PC-3 (cell line): ENCODE data around the gene NMNAT2. TPM values are rescaled to one million over a fixed set of nuclear protein-coding genes. Genes with fewer than 3 reads are reported as not detected.
"Not testable (repeated sequence)": the region's sequence is repeated elsewhere in the genome, so short reads cannot be mapped to it uniquely, and the experiment has no call there.

Experiments used
- ATAC-seq: fragments of 200-7000 bp; cut with Tn5 transposase; 2 replicates; pipeline ENCODE4 v1.9.1; 2020; ENCODE audit warnings: mild to moderate bottlenecking, moderate library complexity
- BruUV-seq: library from RNA; stranded (reverse); fragments of 400-500 nt; replicated peaks from 2 replicates; lab custom pipeline; 2021; lab: Mats Ljungman, UMichigan
- CTCF ChIA-PET: fragments of 300-600 bp; sonication (Branson Sonifier 250); formaldehyde crosslinking; loops from one replicate; lab custom pipeline; 2022; ENCODE audit warnings: antibody characterized with exemption; lab: Charles Lee
- POLR2A ChIA-PET: fragments of 300-600 bp; sonication (Branson Sonifier 250); formaldehyde crosslinking; loops from one replicate; lab custom pipeline; 2022; ENCODE audit warnings: antibody characterized with exemption; ENCODE audit not compliant: unreplicated experiment; lab: Charles Lee
- DNase-seq: peaks from one replicate; pipeline ENCODE4 v3.0.0-alpha.2; 2015
- H2AFZ ChIP-seq: fragments of 300-600 bp; sonication (generic); 2 replicates; pipeline ENCODE4 v1.6.0; 2016; ENCODE audit warnings: antibody characterized with exemption, low read length
- H3F3A ChIP-seq: fragments of 300-600 bp; sonication (generic); one replicate; pipeline ENCODE4 v1.6.0; 2017; ENCODE audit warnings: antibody characterized with exemption, low read length, control low read depth, mild to moderate bottlenecking; ENCODE audit not compliant: unreplicated experiment
- H3K27ac ChIP-seq: fragments of 300-600 bp; sonication (generic); 2 replicates; pipeline ENCODE4 v1.5.1; 2016; ENCODE audit warnings: mild to moderate bottlenecking, low read length
- H3K27me3 ChIP-seq: fragments of 300-600 bp; sonication (generic); 2 replicates; pipeline ENCODE4 v1.6.1; 2016; ENCODE audit warnings: low read length, mixed read lengths
- H3K36me3 ChIP-seq: fragments of 300-600 bp; sonication (generic); 2 replicates; pipeline ENCODE4 v1.6.1; 2016; ENCODE audit warnings: low read depth, mixed run types, low read length, mixed read lengths
- H3K4me1 ChIP-seq: fragments of 300-600 bp; sonication (generic); 2 replicates; pipeline ENCODE4 v1.5.1; 2016; ENCODE audit warnings: low read length; ENCODE audit not compliant: insufficient read depth
- H3K4me2 ChIP-seq: fragments of 300-600 bp; sonication (generic); 2 replicates; pipeline ENCODE4 v1.6.0; 2016; ENCODE audit warnings: low read length
- H3K4me3 ChIP-seq: fragments of 300-600 bp; sonication (generic); 2 replicates; pipeline ENCODE4 v1.5.1; 2016; ENCODE audit warnings: mild to moderate bottlenecking, low read length, mixed read lengths
- H3K79me2 ChIP-seq: fragments of 300-600 bp; sonication (generic); 2 replicates; pipeline ENCODE4 v1.6.1; 2017; ENCODE audit warnings: low read length, mixed read lengths
- H3K9ac ChIP-seq: fragments of 300-600 bp; sonication (generic); 2 replicates; pipeline ENCODE4 v1.6.0; 2016; ENCODE audit warnings: mild to moderate bottlenecking, low read length
- H3K9me2 ChIP-seq: fragments of 300-600 bp; sonication (generic); replicated peaks from 2 replicates; pipeline ENCODE4 v1.6.1; 2016; ENCODE audit warnings: mixed run types, low read length, mixed read lengths
- H3K9me3 ChIP-seq: fragments of 300-600 bp; sonication (generic); 2 replicates; pipeline ENCODE4 v1.6.1; 2016; ENCODE audit warnings: low read length, mixed read lengths
- H4K20me1 ChIP-seq: fragments of 300-600 bp; sonication (generic); 2 replicates; pipeline ENCODE4 v1.6.1; 2016; ENCODE audit warnings: low read length, mixed read lengths
- CTCF ChIP-seq: fragments of 300-600 bp; sonication (generic); conservative IDR thresholded peaks from 2 replicates; pipeline ENCODE4 v1.5.1; 2017; ENCODE audit warnings: antibody characterized with exemption, low read depth, mild to moderate bottlenecking, low read length
- EZH2 ChIP-seq: fragments of 300-600 bp; sonication (generic); IDR thresholded peaks from one replicate; pipeline ENCODE4 v1.6.1; 2017; ENCODE audit warnings: antibody characterized with exemption, mild to moderate bottlenecking, low read length; ENCODE audit not compliant: unreplicated experiment
- EZH2phosphoT487 ChIP-seq: fragments of 300-600 bp; sonication (generic); IDR thresholded peaks from 2 replicates; pipeline ENCODE4 v1.6.1; 2018; ENCODE audit warnings: mild to moderate bottlenecking, antibody characterized with exemption, low read length, borderline replicate concordance
- intact Hi-C: fragments of 100-400 bp; cut with micrococcal nuclease; formaldehyde crosslinking; loops from 2 replicates; pipeline ENCODE4 v1.9.0; 2023
- total RNA-seq: library from RNA; depleted of rRNA; stranded (reverse); fragments of >200 nt; gene quantifications from 2 replicates; pipeline ENCODE4 v1.2.3, GENCODE V29; 2014

The NMNAT2 gene
- total RNA-seq, 1 experiment from 2014 or later: 6.0 TPM

DNA sequence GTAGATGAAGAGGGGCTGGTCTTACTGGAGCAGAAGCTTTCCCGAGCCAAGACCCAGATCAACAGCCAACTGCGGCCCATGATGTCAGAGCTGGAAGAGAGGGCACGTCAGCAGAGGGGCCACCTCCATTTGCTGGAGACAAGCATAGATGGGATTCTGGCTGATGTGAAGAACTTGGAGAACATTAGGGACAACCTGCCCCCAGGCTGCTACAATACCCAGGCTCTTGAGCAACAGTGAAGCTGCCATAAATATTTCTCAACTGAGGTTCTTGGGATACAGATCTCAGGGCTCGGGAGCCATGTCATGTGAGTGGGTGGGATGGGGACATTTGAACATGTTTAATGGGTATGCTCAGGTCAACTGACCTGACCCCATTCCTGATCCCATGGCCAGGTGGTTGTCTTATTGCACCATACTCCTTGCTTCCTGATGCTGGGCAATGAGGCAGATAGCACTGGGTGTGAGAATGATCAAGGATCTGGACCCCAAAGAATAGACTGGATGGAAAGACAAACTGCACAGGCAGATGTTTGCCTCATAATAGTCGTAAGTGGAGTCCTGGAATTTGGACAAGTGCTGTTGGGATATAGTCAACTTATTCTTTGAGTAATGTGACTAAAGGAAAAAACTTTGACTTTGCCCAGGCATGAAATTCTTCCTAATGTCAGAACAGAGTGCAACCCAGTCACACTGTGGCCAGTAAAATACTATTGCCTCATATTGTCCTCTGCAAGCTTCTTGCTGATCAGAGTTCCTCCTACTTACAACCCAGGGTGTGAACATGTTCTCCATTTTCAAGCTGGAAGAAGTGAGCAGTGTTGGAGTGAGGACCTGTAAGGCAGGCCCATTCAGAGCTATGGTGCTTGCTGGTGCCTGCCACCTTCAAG is 174.8 kb downstream of the NMNAT2 start:
- no peak overlapping the region for H3K4me2 ChIP-seq
- CTCF ChIA-PET: no interaction called here
- H3K27me3 ChIP-seq: no peaks in the 10 kb centered on the region
- TSS peak; percentile 55 for BruUV-seq
- no peak overlapping the region for H3K27ac ChIP-seq
- intact Hi-C loops: no loop called here
- H3K9me3 ChIP-seq: no peaks in the 10 kb centered on the region
- no peaks in the 10 kb centered on the region for H3K4me1 ChIP-seq
- H3F3A ChIP-seq: no peaks in the 10 kb centered on the region
- ATAC-seq (no peak), DNase-seq (no peak)
- H4K20me1 ChIP-seq: no peaks in the 10 kb centered on the region
- no peak overlapping the region for H3K4me3 ChIP-seq
- H3K36me3 ChIP-seq: peaks cover 45% of the 10 kb centered on the region
- no peak overlapping the region for H3K9ac ChIP-seq
- H3K79me2 ChIP-seq: no peaks in the 10 kb centered on the region
- POLR2A ChIA-PET: no interaction called here
- no peak overlapping the region for H2AFZ ChIP-seq
- TF ChIP-seq EZH2 (no peak), CTCF (no peak), EZH2phosphoT487 (no peak)
- H3K9me2 ChIP-seq: no peaks in the 10 kb centered on the region

DNA sequence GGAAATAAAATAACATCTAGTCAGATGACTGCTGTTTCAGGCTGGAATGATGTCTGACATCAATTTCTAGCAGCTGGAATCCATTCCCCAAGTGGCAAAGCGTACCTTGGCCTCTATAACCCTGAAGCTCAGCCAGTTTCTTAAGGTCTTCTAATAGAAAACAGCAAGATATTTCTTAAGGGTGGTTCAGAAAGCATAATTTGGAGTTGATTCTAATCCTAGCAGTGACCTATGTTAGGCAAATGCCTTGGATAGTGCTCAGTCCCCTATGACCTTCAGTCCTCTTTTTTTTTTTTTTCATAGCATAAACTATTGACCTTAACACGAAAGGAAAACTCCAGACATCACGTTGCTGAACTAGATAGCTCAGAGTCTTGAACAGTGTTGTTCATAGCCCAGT is 175.6 kb downstream of the NMNAT2 start:
- ChIA-PET POLR2A (no interaction called here), CTCF (no interaction called here)
- Histone ChIP-seq H3K36me3 (peaks cover 49% of the 10 kb centered on the region), H4K20me1 (no peaks in the 10 kb centered on the region), H3K9me2 (no peaks in the 10 kb centered on the region), H3K4me3 (no peak overlapping the region), H3K27ac (no peak overlapping the region), H2AFZ (no peak overlapping the region), H3K9ac (no peak overlapping the region), H3K27me3 (no peaks in the 10 kb centered on the region), H3K79me2 (no peaks in the 10 kb centered on the region), H3K9me3 (no peaks in the 10 kb centered on the region), H3K4me1 (0 out of 2 replicates have a peak, but pooled peaks cover 3% of the 10 kb centered on the region), H3F3A (no peaks in the 10 kb centered on the region), H3K4me2 (no peak overlapping the region)
- no peak for TF ChIP-seq EZH2phosphoT487
- no peak for TF ChIP-seq CTCF
- no peak for TF ChIP-seq EZH2
- intact Hi-C loops: no loop called here
- DNase-seq (no peak), ATAC-seq (no peak)
- BruUV-seq: no TSS peak

GRCh38 chr1:183241471-183241870 is 176.7 kb downstream of the NMNAT2 start:
- ChIA-PET POLR2A (no interaction called here), CTCF (no interaction called here)
- Histone ChIP-seq H3K79me2 (no peaks in the 10 kb centered on the region), H3K9ac (no peak overlapping the region), H3K9me3 (no peaks in the 10 kb centered on the region), H3K4me2 (no peak overlapping the region), H4K20me1 (no peaks in the 10 kb centered on the region), H3F3A (no peaks in the 10 kb centered on the region), H3K4me1 (0 out of 2 replicates have a peak, but pooled peaks cover 3% of the 10 kb centered on the region), H3K27me3 (no peaks in the 10 kb centered on the region), H3K27ac (no peak overlapping the region), H2AFZ (no peak overlapping the region), H3K4me3 (no peak overlapping the region), H3K36me3 (peaks cover 60% of the 10 kb centered on the region), H3K9me2 (no peaks in the 10 kb centered on the region)
- BruUV-seq: no TSS peak
- ATAC-seq (no peak), DNase-seq (no peak)
- intact Hi-C loops: no loop called here
- TF ChIP-seq EZH2phosphoT487 (no peak), CTCF (no peak), EZH2 (no peak)

GRCh38 chr1:183240853-183241252 is 177.3 kb downstream of the NMNAT2 start:
- H3K27me3 ChIP-seq, H4K20me1 ChIP-seq, H3K4me2 ChIP-seq, H2AFZ ChIP-seq, DNase-seq, H3K79me2 ChIP-seq, H3K4me1 ChIP-seq, POLR2A ChIA-PET, H3K9ac ChIP-seq, H3K4me3 ChIP-seq, H3K27ac ChIP-seq, H3F3A ChIP-seq, ATAC-seq, BruUV-seq, H3K9me3 ChIP-seq, H3K9me2 ChIP-seq, intact Hi-C loops, CTCF ChIA-PET: not testable (repeated sequence)
- peaks cover 65% of the 10 kb centered on the region for H3K36me3 ChIP-seq
